ENCODE results near the gene SDK1. TPM values are rescaled to one million over a fixed set of nuclear protein-coding genes. Genes with fewer than 3 reads are reported as not detected.

Gene SDK1
- total and polyA plus RNA-seq, 7 experiments from 2014 or later = 0.07 to 2.5 (median 0.54) TPM

DNA sequence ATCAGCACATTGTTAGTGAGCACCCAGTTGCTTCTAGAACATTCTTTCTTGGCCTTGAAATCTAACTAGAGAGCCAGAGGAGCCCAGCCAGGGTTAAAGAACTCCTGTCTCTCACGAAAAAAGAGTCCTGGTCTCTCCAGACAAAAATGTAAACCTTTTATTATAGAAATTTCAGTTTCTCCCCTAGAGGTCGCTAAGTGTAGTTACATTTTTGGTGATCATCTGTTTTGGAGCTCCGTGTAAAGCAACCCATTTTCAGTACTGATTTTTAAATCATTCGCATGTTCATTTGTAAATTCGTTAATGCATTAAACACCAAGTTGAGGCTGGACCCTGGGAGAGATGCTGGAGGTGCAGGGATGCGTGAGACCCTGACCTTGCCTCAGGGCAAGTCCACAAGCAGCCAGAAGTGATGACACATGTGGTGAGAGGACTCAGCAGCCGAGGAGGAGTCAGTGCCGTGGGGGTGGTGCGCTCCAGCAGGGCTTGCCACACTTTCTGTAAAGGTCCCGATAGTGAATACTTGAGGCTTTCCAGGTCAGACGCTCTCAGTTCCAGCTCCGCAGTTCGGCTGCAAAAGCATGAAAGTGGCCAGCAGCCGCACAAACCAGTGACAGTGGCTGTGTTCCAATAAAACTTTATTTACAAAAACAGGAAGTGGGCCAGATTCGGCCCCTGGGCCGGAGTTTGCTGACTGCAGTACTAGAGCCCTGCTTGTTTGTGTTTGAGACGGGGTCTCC lies 802.5 kb downstream of the SDK1 start:
- H3K27me3 Mint-ChIP-seq = peaks cover 0 to 9% (median 0%) of the 10 kb centered on the region in 5 donors
- no peaks in the 10 kb centered on the region for H3K36me3 ChIP-seq (ENCODE audit: control insufficient read depth in 2 of 3, insufficient read depth in 3 of 3, low read length in 3 of 3)
- H3K9me3 ChIP-seq (ENCODE audit: control insufficient read depth in 2 of 3, low read length in 3 of 3) = no peaks in the 10 kb centered on the region
- H3K4me1 ChIP-seq (ENCODE audit: control insufficient read depth in 2 of 2, insufficient read depth in 2 of 2, low read length in 2 of 2) = no peaks in the 10 kb centered on the region
- ChIA-PET POLR2A (no interaction called here), CTCF (no interaction called here)
- ATAC-seq = no peak
- H3K27ac ChIP-seq (ENCODE audit: low read depth, low read length) = no peak overlapping the region
- peaks cover 0 to 24% (median 0%) of the 10 kb centered on the region in 7 donors for H3K4me1 Mint-ChIP-seq
- intact Hi-C loops (cut with micrococcal nuclease) = no loop called here
- no peak for DNase-seq
- H3K4me3 ChIP-seq (ENCODE audit: low read length) = no peak overlapping the region
- H3K4me3 Mint-ChIP-seq = no peak overlapping the region
- H3K27ac Mint-ChIP-seq = no peak overlapping the region
- no peaks in the 10 kb centered on the region for H3K27me3 ChIP-seq (ENCODE audit: control insufficient read depth in 2 of 2, insufficient read depth in 2 of 2, low read length in 2 of 2)
- no peaks in the 10 kb centered on the region for H3K9me3 Mint-ChIP-seq
- H3K36me3 Mint-ChIP-seq = no peaks in the 10 kb centered on the region

DNA sequence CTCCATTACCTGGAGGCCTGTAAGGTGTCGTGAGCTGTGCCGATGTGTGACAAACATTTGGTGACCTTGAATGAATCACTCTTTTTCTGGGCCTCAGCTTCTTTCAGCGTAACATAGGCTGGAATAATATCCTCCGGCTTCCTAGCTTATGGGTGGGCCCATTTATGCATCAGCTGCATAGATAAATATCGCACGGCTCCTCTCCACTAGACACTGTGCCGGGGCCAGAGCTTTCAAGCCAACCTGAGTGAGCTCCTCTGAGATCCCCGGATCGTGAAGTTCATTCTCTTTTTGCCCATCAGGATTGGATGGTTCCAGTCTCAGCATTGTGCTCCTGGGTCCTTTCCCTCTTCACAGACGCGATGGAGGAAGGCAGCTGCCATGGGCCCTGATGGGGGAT lies 806.8 kb downstream of the SDK1 start:
- H3K9me3 Mint-ChIP-seq = no peaks in the 10 kb centered on the region
- no peaks in the 10 kb centered on the region for H3K4me1 ChIP-seq (ENCODE audit: control insufficient read depth in 2 of 2, insufficient read depth in 2 of 2, low read length in 2 of 2)
- ChIA-PET CTCF (no interaction called here), POLR2A (no interaction called here)
- intact Hi-C loops (cut with micrococcal nuclease) = no loop called here
- DNase-seq (no peak), ATAC-seq (no peak)
- H3K27me3 Mint-ChIP-seq = no peaks in the 10 kb centered on the region
- H3K4me1 Mint-ChIP-seq = peaks cover 0 to 11% (median 0%) of the 10 kb centered on the region in 7 donors
- no peaks in the 10 kb centered on the region for H3K9me3 ChIP-seq (ENCODE audit: control insufficient read depth in 2 of 3, low read length in 3 of 3)
- no peak overlapping the region for H3K27ac ChIP-seq (ENCODE audit: low read depth, low read length)
- no peak overlapping the region for H3K4me3 ChIP-seq (ENCODE audit: low read length)
- H3K27ac Mint-ChIP-seq = no peak overlapping the region
- no peaks in the 10 kb centered on the region for H3K27me3 ChIP-seq (ENCODE audit: control insufficient read depth in 2 of 2, insufficient read depth in 2 of 2, low read length in 2 of 2)
- H3K36me3 ChIP-seq (ENCODE audit: control insufficient read depth in 2 of 3, insufficient read depth in 3 of 3, low read length in 3 of 3) = no peaks in the 10 kb centered on the region
- H3K36me3 Mint-ChIP-seq = no peaks in the 10 kb centered on the region
- H3K4me3 Mint-ChIP-seq = no peak overlapping the region

DNA sequence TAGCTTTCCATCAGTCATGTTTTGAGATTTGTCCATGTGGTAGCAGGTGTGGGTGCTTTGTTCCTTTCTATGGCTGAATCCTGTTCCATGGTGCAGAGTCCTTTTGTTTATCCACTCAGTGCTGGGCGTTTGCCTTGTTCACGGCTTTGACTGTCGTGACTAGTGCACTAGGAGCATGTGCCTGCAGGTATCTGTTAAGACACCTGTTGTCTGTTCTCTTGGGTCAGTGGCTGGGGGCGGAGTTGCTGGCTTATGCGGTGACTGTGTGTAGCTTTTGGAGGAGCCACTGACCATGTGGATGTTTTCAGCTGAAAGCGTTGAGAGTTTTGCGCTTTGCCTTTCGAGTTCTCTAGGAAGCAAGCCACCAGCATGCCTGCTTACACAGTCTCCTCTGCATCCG lies 807.9 kb downstream of the SDK1 start:
- no peaks in the 10 kb centered on the region for H3K27me3 ChIP-seq (ENCODE audit: control insufficient read depth in 2 of 2, insufficient read depth in 2 of 2, low read length in 2 of 2)

DNA sequence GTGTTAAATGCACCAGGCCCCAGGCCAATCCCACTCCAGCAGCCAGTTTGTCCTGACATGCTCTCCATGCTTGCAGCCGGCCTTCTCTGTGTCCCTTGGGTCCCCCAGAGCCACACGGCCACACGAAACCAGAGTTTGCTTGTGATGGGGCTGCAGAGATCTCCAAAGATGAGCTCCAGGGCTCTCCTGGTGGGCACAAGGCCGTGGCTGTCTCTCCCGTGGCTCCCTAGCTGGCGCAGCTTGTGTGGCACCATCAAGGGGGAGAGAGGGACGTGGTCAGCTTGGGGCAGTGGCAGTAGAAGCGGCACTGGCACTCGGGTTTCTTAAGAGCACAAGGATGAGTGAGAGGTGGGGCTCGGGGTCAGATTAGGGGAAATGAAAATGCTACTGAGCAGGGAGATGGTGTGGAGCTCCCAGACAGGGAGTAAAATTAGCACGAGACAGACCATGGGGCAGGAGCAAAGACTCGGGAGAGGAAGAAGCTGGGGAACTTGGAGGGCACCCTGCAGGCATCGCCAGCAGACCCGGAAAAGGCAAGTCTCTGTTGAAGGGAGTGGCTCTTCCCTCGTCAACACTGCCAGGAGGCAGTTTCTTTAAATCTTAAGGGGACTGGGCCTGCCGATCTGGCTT lies 808.5 kb downstream of the SDK1 start:
- H3K36me3 Mint-ChIP-seq = peaks cover 0 to 13% (median 6%) of the 10 kb centered on the region in 5 donors
- DNase-seq (no peak), ATAC-seq (no peak)
- Histone ChIP-seq H3K9me3 (ENCODE audit: control insufficient read depth in 2 of 3, low read length in 3 of 3) (no peaks in the 10 kb centered on the region), H3K27ac (ENCODE audit: low read depth, low read length) (no peak overlapping the region), H3K4me1 (ENCODE audit: control insufficient read depth in 2 of 2, insufficient read depth in 2 of 2, low read length in 2 of 2) (no peaks in the 10 kb centered on the region), H3K4me3 (ENCODE audit: low read length) (no peak overlapping the region), H3K27me3 (ENCODE audit: control insufficient read depth in 2 of 2, insufficient read depth in 2 of 2, low read length in 2 of 2) (no peaks in the 10 kb centered on the region), H3K36me3 (ENCODE audit: control insufficient read depth in 2 of 3, insufficient read depth in 3 of 3, low read length in 3 of 3) (no peaks in the 10 kb centered on the region)
- H3K9me3 Mint-ChIP-seq = no peaks in the 10 kb centered on the region
- no peak overlapping the region for H3K4me3 Mint-ChIP-seq
- H3K27me3 Mint-ChIP-seq = no peaks in the 10 kb centered on the region
- POLR2A ChIA-PET = no interaction called here
- intact Hi-C loops (cut with micrococcal nuclease) = no loop called here
- CTCF ChIA-PET = no interaction called here
- H3K27ac Mint-ChIP-seq = no peak overlapping the region
- peaks cover 0 to 5% (median 0%) of the 10 kb centered on the region in 7 donors for H3K4me1 Mint-ChIP-seq

More for the DNA sequence above, 807.9 kb downstream of the SDK1 start:
- no peak overlapping the region for H3K27ac ChIP-seq (ENCODE audit: low read depth, low read length)
- Mint-ChIP-seq H3K4me1 (peaks cover 0 to 5% (median 0%) of the 10 kb centered on the region in 7 donors), H3K27me3 (no peaks in the 10 kb centered on the region), H3K27ac (no peak overlapping the region), H3K36me3 (peaks cover 0 to 9% (median 5%) of the 10 kb centered on the region in 5 donors), H3K4me3 (no peak overlapping the region), H3K9me3 (no peaks in the 10 kb centered on the region)
- H3K36me3 ChIP-seq (ENCODE audit: control insufficient read depth in 2 of 3, insufficient read depth in 3 of 3, low read length in 3 of 3) = no peaks in the 10 kb centered on the region
- ChIA-PET CTCF (no interaction called here), POLR2A (no interaction called here)
- no peak overlapping the region for H3K4me3 ChIP-seq (ENCODE audit: low read length)
- intact Hi-C loops (cut with micrococcal nuclease) = no loop called here
- no peaks in the 10 kb centered on the region for H3K4me1 ChIP-seq (ENCODE audit: control insufficient read depth in 2 of 2, insufficient read depth in 2 of 2, low read length in 2 of 2)
- DNase-seq (no peak), ATAC-seq (no peak)
- no peaks in the 10 kb centered on the region for H3K9me3 ChIP-seq (ENCODE audit: control insufficient read depth in 2 of 3, low read length in 3 of 3)

DNA sequence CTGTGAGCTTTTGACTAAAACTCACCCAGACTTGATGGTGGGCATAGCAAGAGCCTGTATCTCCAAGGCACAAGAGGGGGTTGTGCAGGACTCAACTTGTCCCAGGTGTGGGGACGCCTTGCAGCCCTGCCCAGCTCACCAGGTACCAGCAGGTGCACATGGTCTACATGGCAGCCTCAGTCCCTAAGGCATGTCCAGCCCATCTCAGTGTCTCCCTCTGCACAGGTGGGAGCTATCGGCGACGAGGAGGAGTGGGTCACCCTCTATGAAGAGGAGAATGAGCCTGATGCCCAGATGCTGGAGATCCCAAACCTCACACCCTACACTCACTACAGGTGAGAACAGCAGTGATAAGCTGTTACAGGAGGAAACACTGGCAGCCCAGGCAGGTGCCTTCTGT lies 809.4 kb downstream of the SDK1 start:
- no peak overlapping the region for H3K27ac ChIP-seq (ENCODE audit: low read depth, low read length)
- H3K27ac Mint-ChIP-seq = no peak overlapping the region
- POLR2A ChIA-PET = no interaction called here

DNA sequence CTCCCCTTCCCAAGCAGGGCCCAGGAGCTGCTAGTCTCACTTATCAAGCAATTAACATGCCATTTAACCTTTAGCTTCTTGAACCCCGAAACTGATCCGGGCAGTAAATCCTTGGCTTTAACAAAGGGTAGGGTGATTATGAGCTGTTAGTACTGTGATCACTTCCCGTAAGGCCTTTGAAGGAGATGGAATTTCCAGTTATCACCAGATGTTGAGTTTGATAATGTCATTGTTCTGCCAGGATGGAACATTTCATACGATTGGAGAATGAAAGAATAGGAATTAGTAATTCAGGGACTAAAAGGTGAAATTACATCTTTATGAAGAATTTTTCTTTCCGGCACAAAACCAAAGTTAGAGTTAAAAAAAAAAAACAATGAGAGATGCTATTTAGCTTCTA lies 810.1 kb downstream of the SDK1 start:
- Mint-ChIP-seq H3K4me1 (peaks cover 0 to 5% (median 0%) of the 10 kb centered on the region in 7 donors), H3K36me3 (peaks cover 0 to 25% (median 19%) of the 10 kb centered on the region in 5 donors), H3K27me3 (no peaks in the 10 kb centered on the region), H3K27ac (no peak overlapping the region), H3K4me3 (no peak overlapping the region), H3K9me3 (peaks cover 0 to 4% (median 0%) of the 10 kb centered on the region in 11 donors)
- Histone ChIP-seq H3K27ac (ENCODE audit: low read depth, low read length) (no peak overlapping the region), H3K9me3 (ENCODE audit: control insufficient read depth in 2 of 3, low read length in 3 of 3) (no peaks in the 10 kb centered on the region), H3K4me1 (ENCODE audit: control insufficient read depth in 2 of 2, insufficient read depth in 2 of 2, low read length in 2 of 2) (no peaks in the 10 kb centered on the region), H3K4me3 (ENCODE audit: low read length) (no peak overlapping the region), H3K36me3 (ENCODE audit: control insufficient read depth in 2 of 3, insufficient read depth in 3 of 3, low read length in 3 of 3) (no peaks in the 10 kb centered on the region), H3K27me3 (ENCODE audit: control insufficient read depth in 2 of 2, insufficient read depth in 2 of 2, low read length in 2 of 2) (no peaks in the 10 kb centered on the region)
- intact Hi-C loops (cut with micrococcal nuclease) = no loop called here
- POLR2A ChIA-PET = no interaction called here
- no peak for DNase-seq
- no peak for ATAC-seq
- CTCF ChIA-PET = no interaction called here

More for the DNA sequence above, 809.4 kb downstream of the SDK1 start:
- Histone ChIP-seq H3K36me3 (ENCODE audit: control insufficient read depth in 2 of 3, insufficient read depth in 3 of 3, low read length in 3 of 3) (no peaks in the 10 kb centered on the region), H3K27me3 (ENCODE audit: control insufficient read depth in 2 of 2, insufficient read depth in 2 of 2, low read length in 2 of 2) (no peaks in the 10 kb centered on the region), H3K4me1 (ENCODE audit: control insufficient read depth in 2 of 2, insufficient read depth in 2 of 2, low read length in 2 of 2) (no peaks in the 10 kb centered on the region), H3K9me3 (ENCODE audit: control insufficient read depth in 2 of 3, low read length in 3 of 3) (no peaks in the 10 kb centered on the region), H3K4me3 (ENCODE audit: low read length) (no peak overlapping the region)
- Mint-ChIP-seq H3K4me1 (peaks cover 0 to 5% (median 0%) of the 10 kb centered on the region in 7 donors), H3K36me3 (peaks cover 0 to 20% (median 15%) of the 10 kb centered on the region in 5 donors), H3K27me3 (no peaks in the 10 kb centered on the region), H3K4me3 (no peak overlapping the region), H3K9me3 (peaks cover 0 to 1% (median 0%) of the 10 kb centered on the region in 11 donors)
- no peak for ATAC-seq
- CTCF ChIA-PET = no interaction called here
- intact Hi-C loops (cut with micrococcal nuclease) = no loop called here
- DNase-seq = no peak

DNA sequence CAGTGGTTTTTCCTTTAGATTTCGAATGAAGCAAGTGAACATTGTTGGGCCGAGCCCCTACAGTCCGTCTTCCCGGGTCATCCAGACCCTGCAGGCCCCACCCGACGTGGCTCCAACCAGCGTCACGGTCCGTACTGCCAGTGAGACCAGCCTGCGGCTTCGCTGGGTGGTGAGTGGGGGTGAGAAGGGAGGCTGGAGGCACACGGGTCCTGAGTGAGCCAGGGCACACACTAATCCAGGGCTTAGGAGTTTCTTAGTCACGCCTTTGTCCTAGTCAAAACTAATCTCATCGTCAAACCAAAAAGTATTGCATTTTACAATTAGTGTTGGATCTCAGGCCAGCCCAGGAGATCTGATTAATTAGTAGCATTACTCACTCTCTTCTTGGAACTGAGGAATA lies 812.2 kb downstream of the SDK1 start:
- CTCF ChIA-PET = no interaction called here
- Histone ChIP-seq H3K4me1 (ENCODE audit: control insufficient read depth in 2 of 2, insufficient read depth in 2 of 2, low read length in 2 of 2) (no peaks in the 10 kb centered on the region), H3K4me3 (ENCODE audit: low read length) (no peak overlapping the region), H3K27ac (ENCODE audit: low read depth, low read length) (no peak overlapping the region), H3K27me3 (ENCODE audit: control insufficient read depth in 2 of 2, insufficient read depth in 2 of 2, low read length in 2 of 2) (no peaks in the 10 kb centered on the region), H3K9me3 (ENCODE audit: control insufficient read depth in 2 of 3, low read length in 3 of 3) (no peaks in the 10 kb centered on the region), H3K36me3 (ENCODE audit: control insufficient read depth in 2 of 3, insufficient read depth in 3 of 3, low read length in 3 of 3) (no peaks in the 10 kb centered on the region)
- POLR2A ChIA-PET = no interaction called here
- no peak overlapping the region for H3K4me3 Mint-ChIP-seq
- no peak for ATAC-seq
- peaks cover 0 to 25% (median 19%) of the 10 kb centered on the region in 5 donors for H3K36me3 Mint-ChIP-seq
- no peak for DNase-seq
- H3K9me3 Mint-ChIP-seq = peaks cover 0 to 11% (median 2%) of the 10 kb centered on the region in 11 donors
- H3K27ac Mint-ChIP-seq = no peak overlapping the region
- H3K4me1 Mint-ChIP-seq = peaks cover 0 to 5% (median 0%) of the 10 kb centered on the region in 7 donors
- intact Hi-C loops (cut with micrococcal nuclease) = no loop called here
- H3K27me3 Mint-ChIP-seq = peaks cover 0 to 1% (median 0%) of the 10 kb centered on the region in 5 donors

Data from naive thymus-derived CD4-positive, alpha-beta T cell (primary cell).